Activated T-cell treated with anti-CD3 and anti-CD28 coated beads, Interleukin-2, amount 50 U/mL, for 1 hour (primary cell): ENCODE measurements around the gene WASHC3.
"Not testable (repeated sequence)": the region's sequence is repeated elsewhere in the genome, so short reads cannot be mapped to it uniquely, and the experiment has no call there.

Experiments
- DNase-seq: peaks from one replicate; pipeline ENCODE4 v3.0.0-alpha.2; 2020

WASHC3 gene, protein sequence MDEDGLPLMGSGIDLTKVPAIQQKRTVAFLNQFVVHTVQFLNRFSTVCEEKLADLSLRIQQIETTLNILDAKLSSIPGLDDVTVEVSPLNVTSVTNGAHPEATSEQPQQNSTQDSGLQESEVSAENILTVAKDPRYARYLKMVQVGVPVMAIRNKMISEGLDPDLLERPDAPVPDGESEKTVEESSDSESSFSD

GRCh38 chr12:102061560-102062418, at the start of gene WASHC3:
Gene WASHC3 (minus strand): TSS chr12:102061991. CDS start chr12:102061962, 29 bp downstream.
- DNase-seq, result peak; percentile 94

DNA sequence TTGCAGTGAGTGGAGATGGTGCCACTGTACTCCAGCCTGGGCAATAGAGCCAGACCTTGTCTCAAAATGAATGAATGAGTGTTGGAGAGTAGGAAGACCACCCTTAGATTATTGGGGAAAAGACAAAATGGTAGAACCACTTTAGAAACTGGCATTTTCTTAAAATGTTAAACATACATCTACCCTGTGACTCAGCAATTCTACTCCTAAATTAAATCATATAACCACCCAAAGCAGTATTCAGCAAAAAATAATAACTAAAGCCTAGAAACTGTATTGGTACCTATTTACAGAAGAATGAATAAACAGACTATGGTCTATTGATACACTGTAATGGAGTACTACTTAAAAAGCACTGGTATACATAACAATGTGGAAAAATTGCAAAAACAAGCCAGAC, 49.0 kb upstream of the WASHC3 start:
- DNase-seq, result no peak

- DNase-seq, result no peak
Measured at GRCh38 chr12:102107970-102108369, 46.2 kb upstream of the WASHC3 start.

DNA sequence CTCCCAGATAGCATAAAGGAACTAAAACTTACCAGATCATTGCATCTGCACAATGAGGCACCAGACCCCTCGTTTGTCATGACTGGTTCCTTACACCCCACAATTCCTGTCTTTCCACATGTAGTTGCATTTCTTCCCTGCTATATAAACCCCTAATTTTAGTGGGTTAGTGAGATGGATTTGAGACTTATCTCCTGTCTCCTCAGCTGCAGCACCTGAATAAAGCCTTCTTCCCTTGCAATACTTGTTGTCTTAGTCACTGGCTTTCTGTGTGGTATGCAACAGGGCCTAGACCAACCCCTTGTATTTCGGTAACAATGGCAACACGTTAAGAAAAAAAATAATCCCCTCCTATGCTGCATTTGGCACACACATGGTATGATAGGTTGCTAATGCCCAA, 45.1 kb upstream of the WASHC3 start:
- no peak for DNase-seq

DNA sequence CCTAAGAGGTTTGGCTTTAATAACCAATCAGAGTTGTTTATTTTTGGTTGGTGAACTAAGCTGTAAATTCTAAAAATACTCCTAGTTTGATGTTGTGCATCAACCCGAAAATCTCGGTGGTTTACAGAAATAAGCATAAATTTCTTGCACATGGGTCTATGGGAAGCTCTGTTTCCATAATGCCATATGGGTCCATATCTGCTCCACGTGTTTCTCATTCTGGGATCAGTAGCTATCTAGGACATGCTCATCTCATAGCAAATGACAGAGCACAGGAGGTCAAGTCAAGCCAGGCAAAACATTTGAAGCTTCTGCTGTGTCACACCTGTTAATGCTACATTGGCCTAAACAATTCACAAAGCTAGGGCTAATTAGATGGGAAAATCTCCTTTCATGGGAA, 35.1 kb upstream of the WASHC3 start:
- no peak for DNase-seq

GRCh38 chr12:102095677-102096263, 34.0 kb upstream of the WASHC3 start:
- DNase-seq, result no peak

- no peak for DNase-seq
Measured at GRCh38 chr12:102093319-102093718, 31.5 kb upstream of the WASHC3 start.

DNA sequence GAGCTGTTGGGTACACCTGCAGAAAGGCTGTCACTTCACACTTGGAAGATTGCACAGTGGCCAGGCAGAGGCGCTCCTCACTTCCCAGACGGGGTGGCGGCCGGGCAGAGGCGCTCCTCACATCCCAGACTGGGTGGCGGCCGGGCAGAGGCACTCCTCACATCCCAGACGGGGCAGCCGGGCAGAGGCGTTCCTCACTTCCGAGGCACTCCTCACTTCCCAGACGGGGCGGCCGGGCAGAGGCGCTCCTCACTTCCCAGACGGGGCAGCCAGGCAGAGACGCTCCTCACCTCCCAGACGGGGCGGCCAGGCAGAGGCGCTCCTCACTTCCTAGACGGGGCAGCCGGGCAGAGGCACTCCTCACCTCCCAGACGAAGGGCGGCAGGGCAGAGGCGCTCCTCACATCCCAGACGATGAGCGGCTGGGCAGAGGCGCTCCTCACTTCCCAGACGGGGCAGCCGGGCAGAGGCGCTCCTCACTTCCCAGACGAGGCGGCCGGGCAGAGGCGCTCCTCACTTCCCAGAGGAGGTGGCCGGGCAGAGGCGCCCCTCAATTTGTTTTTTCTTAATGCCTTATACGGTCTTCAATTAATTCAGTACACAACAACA, 27.5 kb upstream of the WASHC3 start:
- not testable (repeated sequence) for DNase-seq

GRCh38 chr12:102080842-102081241, 19.1 kb upstream of the WASHC3 start:
- DNase-seq, result no peak

DNA sequence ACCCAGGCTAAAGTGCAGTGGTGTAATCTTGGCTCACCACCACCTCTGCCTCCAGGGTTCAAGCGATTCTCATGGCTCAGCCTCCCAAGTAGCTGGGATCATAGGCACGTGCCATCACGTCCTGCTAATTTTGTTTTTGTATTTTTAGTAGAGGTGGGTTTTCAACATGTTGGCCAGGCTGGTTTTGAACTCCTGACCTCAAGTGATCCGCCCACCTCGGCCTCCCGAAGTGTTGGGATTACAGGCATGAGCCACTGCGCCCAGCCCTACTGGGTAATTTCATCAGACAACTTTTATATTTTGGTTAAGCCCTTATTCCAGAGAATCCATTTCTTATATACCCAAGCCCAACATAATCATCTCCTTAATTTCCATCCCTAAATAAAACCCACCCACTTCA, 10.3 kb upstream of the WASHC3 start:
- DNase-seq, result not testable (repeated sequence)

DNA sequence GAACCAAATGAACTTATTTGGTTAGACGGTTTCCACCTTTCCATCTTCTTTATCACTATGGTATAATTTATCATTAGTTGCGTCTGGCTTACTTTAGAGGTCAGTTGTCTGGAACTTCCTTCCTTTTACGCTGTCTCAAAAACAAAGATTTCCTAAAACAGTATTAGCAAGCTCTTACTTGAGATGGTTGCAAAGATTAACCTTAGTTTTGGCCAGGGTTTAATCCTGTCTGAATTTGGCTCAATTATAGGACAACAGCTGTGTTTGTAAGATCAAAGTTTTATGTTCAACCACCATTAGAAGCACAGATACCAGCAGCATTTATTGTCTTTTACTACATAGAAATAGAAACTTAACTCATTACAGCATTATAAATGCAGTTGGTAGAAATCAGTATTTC, 7.9 kb upstream of the WASHC3 start:
- no peak for DNase-seq

GRCh38 chr12:102067574-102068258, 5.9 kb upstream of the WASHC3 start:
- DNase-seq, result no peak

DNA sequence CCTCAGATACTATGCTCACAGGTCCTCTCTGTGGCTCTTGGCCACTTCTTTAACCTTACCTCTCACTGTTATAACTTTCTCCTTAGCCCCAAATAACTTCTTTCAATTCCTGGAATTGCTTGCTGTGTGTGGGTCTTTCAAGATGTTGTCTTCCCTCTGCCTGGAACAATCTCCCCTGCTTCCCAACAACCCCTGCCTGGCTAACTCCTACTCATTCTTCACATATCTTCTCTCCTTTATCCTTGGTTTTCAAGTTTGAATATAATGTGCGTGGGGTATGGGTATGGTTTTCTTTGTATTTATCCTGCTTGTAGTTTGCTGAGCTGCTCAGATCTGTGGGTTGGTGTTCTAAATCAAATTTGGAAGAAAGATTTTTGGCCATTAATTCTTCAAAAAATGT, 2.7 kb upstream of the WASHC3 start:
- no peak for DNase-seq

- no peak for DNase-seq
Measured at GRCh38 chr12:102063069-102063468, 1.3 kb upstream of the WASHC3 start.

DNA sequence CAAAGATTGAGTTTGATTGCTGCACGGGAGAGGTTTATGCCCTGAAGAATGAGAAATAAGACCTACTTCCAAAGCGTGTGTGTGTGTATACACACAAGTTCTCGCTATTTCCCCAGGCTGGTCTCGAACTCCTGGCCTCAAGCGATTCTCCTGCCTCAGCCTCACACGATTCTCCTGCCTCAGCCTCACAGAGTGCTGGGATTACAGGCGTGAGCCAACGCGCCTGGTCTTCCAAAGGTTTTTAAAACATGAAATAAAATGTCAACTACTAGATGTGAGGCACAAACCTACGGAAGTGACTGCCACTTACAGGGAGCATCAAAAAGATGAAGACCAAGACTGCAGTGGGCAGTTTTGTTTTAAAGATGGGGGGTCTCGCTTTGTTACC, 622 bp upstream of the WASHC3 start:
- DNase-seq, result no peak

GRCh38 chr12:102061096-102061559, 663 bp downstream of the WASHC3 start:
- no peak for DNase-seq

- no peak for DNase-seq
Measured at GRCh38 chr12:102059343-102059742, 2.4 kb downstream of the WASHC3 start.

GRCh38 chr12:102054345-102054744, 7.4 kb downstream of the WASHC3 start:
- no peak for DNase-seq

- DNase-seq, result no peak
Measured at GRCh38 chr12:102053062-102053349, 8.8 kb downstream of the WASHC3 start.

GRCh38 chr12:102052192-102053061, 9.4 kb downstream of the WASHC3 start:
- DNase-seq, result no peak

DNA sequence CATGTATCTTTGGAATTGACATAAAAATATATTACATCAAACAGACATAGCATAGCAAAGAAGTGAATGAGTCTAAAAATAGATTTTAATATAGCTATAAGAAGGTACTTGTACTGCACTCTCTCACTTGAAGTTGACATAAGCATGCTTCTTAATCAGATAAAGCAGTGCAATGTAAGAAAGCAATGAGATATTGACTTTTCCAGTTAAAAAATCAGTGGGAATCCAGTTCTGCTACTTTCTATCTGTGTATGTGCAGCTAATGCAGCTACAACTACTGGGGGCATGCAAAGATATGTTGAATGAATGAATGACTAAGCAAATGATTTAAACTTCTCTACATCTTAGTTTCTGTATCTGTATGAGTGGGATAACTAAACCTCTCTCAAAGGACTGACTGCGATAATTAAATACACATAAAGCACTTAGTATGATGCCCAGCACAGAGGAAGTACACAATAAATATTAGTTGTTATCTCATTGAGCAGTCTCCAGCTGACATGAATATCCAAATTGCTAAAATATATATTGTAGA, 10.3 kb downstream of the WASHC3 start:
- no peak for DNase-seq
